T47D (cell line): ENCODE measurements around the gene PNRC1.
"Not testable (repeated sequence)": the region's sequence is repeated elsewhere in the genome, so short reads cannot be mapped to it uniquely, and the experiment has no call there.

ENCODE experiments used
- DNase-seq, 2 experiments: peaks; one replicate each; pipeline versions ENCODE4 v3.0.0 to v3.0.0-alpha.2; 2011 to 2012; ENCODE audit warnings: low read depth in 1 of 2, low spot score in 1 of 2
- JUND ChIP-seq: IDR thresholded peaks from 2 replicates; pipeline ENCODE4 v1.6.1; 2012; ENCODE audit warnings: low read depth
- in situ Hi-C: cut with HindIII; loops from 2 replicates; pipeline ENCODE4 v1.10.0; 2016; ENCODE audit warnings: low sequenced_read_pairs, low pct_unique_long_range_greater_than_20kb

PNRC1 gene

DNA sequence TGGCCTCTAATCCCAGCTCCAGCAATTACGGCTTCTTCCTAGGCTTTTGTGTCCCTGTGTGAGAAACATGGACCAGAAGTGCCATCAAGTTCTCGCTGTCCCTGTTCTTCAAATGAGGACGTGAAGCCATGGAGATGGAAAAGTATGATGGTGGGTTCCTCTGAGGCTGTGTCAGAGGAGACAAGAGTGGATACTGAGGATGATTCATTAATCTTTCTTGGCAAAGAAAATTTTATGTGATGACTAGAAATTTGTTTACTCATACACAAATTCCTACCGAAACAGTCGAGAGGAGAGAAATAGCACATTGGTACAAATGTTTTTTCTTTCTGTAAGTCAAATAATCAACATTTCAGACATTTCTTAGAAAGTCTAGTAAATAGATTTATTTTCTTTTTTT lies 35.0 kb upstream of the PNRC1 start:
- DNase-seq = no peak
- no peak for TF ChIP-seq JUND
- in situ Hi-C loops = no loop called here

DNA sequence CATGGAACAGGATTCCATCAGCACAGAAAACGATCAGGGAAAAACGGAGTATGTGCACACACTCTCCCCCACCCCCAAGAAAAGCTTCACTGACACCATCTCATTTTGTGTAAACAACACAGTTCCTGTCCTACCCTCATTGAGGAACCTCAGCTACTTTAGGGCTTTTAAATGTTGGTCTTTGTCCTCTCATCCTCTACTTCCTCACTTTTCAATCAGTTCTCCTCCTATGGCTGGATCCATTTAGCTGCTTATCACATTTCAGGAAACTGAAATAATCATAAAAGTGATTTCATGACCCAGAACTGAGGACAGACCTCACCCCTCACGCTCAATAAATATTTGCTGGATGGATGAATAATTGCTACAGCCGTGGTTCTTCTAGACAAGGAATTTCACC lies 33.1 kb upstream of the PNRC1 start:
- in situ Hi-C loops = no loop called here
- no peak for DNase-seq
- no peak for TF ChIP-seq JUND

- in situ Hi-C loops = no loop called here
- no peak for TF ChIP-seq JUND
- no peak for DNase-seq
These were observed 32.1 kb upstream of the PNRC1 start for GRCh38 chr6:89048288-89048923.

- no peak for DNase-seq
- in situ Hi-C loops = no loop called here
- TF ChIP-seq JUND = no peak
These were observed 31.6 kb upstream of the PNRC1 start for GRCh38 chr6:89048985-89049384.

DNA sequence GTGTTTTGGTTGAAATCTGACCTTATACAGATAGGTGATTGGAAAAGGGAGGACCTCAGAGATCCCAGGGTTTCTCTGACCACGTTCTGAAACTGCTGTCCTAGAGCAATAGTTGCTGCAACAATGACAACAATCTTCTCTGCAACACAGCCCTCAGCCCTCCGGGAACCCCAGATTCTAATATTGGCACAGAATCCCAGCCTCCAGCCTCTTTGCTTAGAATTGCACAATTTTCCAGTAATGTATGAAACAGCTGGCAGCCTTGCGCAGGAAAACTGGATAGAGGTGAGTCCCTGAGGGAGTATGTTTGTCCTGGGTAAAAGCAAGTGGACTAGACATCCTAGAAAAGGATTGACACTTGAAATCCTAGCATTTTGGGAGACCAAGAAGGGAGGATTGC lies 30.4 kb upstream of the PNRC1 start:
- DNase-seq = peak in 1 of 2 experiments; percentile 47
- TF ChIP-seq JUND = no peak
- in situ Hi-C loops = no loop called here

- TF ChIP-seq JUND = no peak
- in situ Hi-C loops = no loop called here
- no peak for DNase-seq
These were observed 29.9 kb upstream of the PNRC1 start for GRCh38 chr6:89050697-89051096.

DNA sequence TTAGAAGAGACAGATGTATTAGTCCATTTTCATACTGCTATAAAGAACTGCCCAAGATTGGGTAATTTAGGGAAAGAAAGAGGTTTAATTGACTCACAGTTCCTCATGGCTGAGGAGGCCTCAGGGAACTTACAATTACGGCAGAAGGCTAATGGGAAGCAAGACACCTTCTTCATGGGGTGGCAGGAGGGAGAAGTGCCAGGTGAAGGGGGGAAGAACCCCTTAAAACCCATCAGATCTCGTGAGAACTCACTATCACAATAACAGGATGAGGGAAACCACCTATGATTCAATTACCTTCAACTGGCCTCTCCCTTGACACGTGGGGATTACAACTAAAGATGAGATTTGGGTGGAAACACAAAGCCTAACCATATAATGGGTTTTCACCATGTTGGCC lies 28.9 kb upstream of the PNRC1 start:
- TF ChIP-seq JUND = no peak

DNA sequence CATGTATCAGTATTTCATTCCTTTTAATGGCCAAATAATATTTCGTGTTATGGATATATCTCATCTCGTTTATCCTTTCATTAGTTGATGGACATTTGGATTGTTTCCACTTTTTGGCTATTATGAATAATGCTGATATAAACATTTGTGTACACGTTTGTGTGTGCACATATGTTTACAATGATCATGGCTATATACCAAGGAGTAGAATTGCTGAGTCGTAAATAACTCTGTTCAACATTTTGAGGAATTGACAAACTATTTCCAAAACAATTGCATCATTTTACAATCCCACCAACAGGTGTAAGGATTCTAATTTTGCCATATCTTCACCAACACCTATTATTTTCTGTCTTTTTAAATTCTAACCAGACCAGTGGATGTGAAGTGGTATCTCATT lies 26.3 kb upstream of the PNRC1 start:
- no peak for TF ChIP-seq JUND
- no peak for DNase-seq
- in situ Hi-C loops = no loop called here

More for the DNA sequence above, 28.9 kb upstream of the PNRC1 start:
- no peak for DNase-seq
- in situ Hi-C loops = no loop called here

DNA sequence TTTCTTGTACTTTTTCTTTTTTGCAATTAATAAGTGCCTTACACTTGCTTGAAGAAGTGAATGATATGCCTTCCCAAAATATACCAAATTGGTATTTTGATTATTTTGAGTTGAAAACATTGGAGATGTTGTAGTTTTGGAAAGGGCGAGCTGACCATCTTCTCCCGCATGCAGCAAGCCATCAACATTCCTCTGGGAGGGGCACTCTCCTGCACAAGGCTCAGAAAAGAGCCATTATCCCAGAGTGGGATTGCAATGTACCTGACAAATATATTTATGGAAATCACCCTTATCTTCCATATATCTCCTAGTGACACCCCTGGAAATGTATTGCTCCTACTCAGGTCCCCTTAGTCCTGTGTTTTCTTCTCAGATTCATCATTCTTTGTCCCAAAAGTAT lies 22.8 kb upstream of the PNRC1 start:
- TF ChIP-seq JUND = no peak
- no peak for DNase-seq
- in situ Hi-C loops = no loop called here

- in situ Hi-C loops = no loop called here
- no peak for TF ChIP-seq JUND
These were observed 21.9 kb upstream of the PNRC1 start for GRCh38 chr6:89058627-89059026.

GRCh38 chr6:89059227-89059626 lies 21.3 kb upstream of the PNRC1 start:
- no peak for TF ChIP-seq JUND
- in situ Hi-C loops = no loop called here
- DNase-seq = no peak

More at GRCh38 chr6:89058627-89059026, 21.9 kb upstream of the PNRC1 start:
- DNase-seq = no peak

GRCh38 chr6:89063881-89064280 lies 16.7 kb upstream of the PNRC1 start:
- in situ Hi-C loops = no loop called here
- TF ChIP-seq JUND = no peak
- DNase-seq = no peak

DNA sequence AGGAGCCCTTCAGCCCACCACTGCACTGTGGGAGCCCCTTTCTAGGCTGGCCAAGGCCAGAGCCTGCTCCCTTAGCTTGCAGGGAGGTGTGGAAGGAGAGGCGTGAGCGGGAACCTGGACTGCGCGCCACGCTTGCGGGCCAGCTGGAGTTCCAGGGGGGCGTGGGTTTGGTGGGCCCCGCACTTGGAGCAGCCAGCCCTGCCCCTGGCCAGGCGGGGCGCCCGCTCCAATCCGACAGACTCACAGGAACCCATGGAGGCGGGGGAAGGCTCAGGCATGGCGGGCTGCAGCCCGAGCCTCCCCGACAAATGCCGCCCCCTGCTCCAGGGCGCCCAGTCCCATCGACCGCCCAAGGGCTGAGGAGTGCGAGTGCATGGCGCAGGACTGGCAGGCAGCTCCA lies 15.6 kb upstream of the PNRC1 start:
- in situ Hi-C loops, DNase-seq: not testable (repeated sequence)

DNA sequence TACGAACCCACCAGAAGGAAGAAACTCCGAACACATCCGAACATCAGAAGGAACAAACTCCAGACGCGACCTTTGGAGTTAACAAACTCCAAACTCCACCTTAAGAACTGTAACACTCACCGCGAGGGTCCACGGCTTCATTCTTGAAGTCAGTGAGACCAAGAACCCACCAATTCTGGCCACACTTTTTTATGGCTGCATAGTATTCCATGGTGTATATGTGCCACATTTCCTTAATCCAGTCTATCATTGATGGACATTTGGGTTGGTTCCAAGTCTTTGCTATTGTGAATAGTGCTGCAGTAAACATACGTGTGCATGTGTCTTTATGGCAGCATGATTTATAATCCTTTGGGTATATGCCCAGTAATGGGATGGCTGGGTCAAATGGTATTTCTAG lies 14.4 kb upstream of the PNRC1 start:
- in situ Hi-C loops, DNase-seq: not testable (repeated sequence)
